Loucy (cell line): ENCODE results near the gene GALNT18.

Source experiments
- H2AFZ ChIP-seq: fragments of 200-600 bp; sonication (generic); 2 replicates; pipeline ENCODE4 v1.6.0; 2016; ENCODE audit warnings: antibody characterized with exemption, mild to moderate bottlenecking, low read length, moderate library complexity
- H3F3A ChIP-seq: fragments of 200-600 bp; 2 replicates; pipeline ENCODE4 v1.6.0; 2016; ENCODE audit warnings: antibody characterized with exemption, low read depth, mild to moderate bottlenecking
- H3K27me3 ChIP-seq: fragments of 200-600 bp; sonication (generic); 2 replicates; pipeline ENCODE4 v1.6.1; 2014; ENCODE audit warnings: low read length, mild to moderate bottlenecking; ENCODE audit not compliant: insufficient read depth, poor library complexity, severe bottlenecking
- H3K36me3 ChIP-seq: fragments of 200-600 bp; sonication (generic); 2 replicates; pipeline ENCODE4 v1.6.1; 2016; ENCODE audit warnings: low read length; ENCODE audit not compliant: insufficient read depth
- H3K4me1 ChIP-seq: fragments of 200-600 bp; sonication (generic); 2 replicates; pipeline ENCODE4 v1.5.1; 2014; ENCODE audit warnings: low read length, mild to moderate bottlenecking; ENCODE audit not compliant: insufficient read depth, poor library complexity, severe bottlenecking
- H3K4me2 ChIP-seq: fragments of 200-600 bp; sonication (generic); 2 replicates; pipeline ENCODE4 v1.6.0; 2014; ENCODE audit warnings: antibody characterized with exemption, low read length, low read depth, mild to moderate bottlenecking; ENCODE audit not compliant: poor library complexity, severe bottlenecking
- H3K4me3 ChIP-seq: fragments of 200-600 bp; sonication (generic); 2 replicates; pipeline ENCODE4 v1.5.1; 2014; ENCODE audit warnings: low read length, mild to moderate bottlenecking, mixed read lengths; ENCODE audit not compliant: poor library complexity, severe bottlenecking
- H3K79me2 ChIP-seq: fragments of 200-600 bp; sonication (generic); 2 replicates; pipeline ENCODE4 v1.6.1; 2014; ENCODE audit warnings: low read length; ENCODE audit not compliant: insufficient read depth
- H3K9ac ChIP-seq: fragments of 200-600 bp; sonication (generic); 2 replicates; pipeline ENCODE4 v1.6.0; 2014; ENCODE audit warnings: mild to moderate bottlenecking, low read depth, low read length, moderate library complexity; ENCODE audit not compliant: poor library complexity, severe bottlenecking
- H3K9me2 ChIP-seq: fragments of 200-600 bp; sonication (generic); replicated peaks from 2 replicates; pipeline ENCODE4 v1.6.1; 2016; ENCODE audit warnings: low read depth, low read length, mixed read lengths
- H3K9me3 ChIP-seq: fragments of 200-600 bp; sonication (generic); 2 replicates; pipeline ENCODE4 v1.6.1; 2014; ENCODE audit warnings: mild to moderate bottlenecking, antibody characterized with exemption, low read length, low read depth; ENCODE audit not compliant: insufficient read depth
- H4K20me1 ChIP-seq: fragments of 200-600 bp; sonication (generic); 2 replicates; pipeline ENCODE4 v1.6.0; 2014; ENCODE audit warnings: antibody characterized with exemption, low read length, mild to moderate bottlenecking; ENCODE audit not compliant: insufficient read depth, poor library complexity, severe bottlenecking
- EZH2phosphoT487 ChIP-seq: fragments of 200-600 bp; IDR thresholded peaks from 2 replicates; pipeline ENCODE4 v1.6.1; 2018; ENCODE audit warnings: antibody characterized with exemption, mild to moderate bottlenecking, moderate library complexity, borderline replicate concordance
- TF ChIP-seq, protein P1 (sequence below): fragments of 200-600 bp; sonication (generic); conservative IDR thresholded peaks from 2 replicates; pipeline ENCODE4 v1.5.1; 2014; ENCODE audit warnings: mild to moderate bottlenecking, antibody characterized with exemption, low read length

Gene GALNT18

GRCh38 chr11:11522591-11522990 lies 99.2 kb downstream of the GALNT18 start:
- no peak overlapping the region for H2AFZ ChIP-seq
- H4K20me1 ChIP-seq: no peaks in the 10 kb centered on the region
- no peaks in the 10 kb centered on the region for H3K79me2 ChIP-seq
- H3K9ac ChIP-seq: no peak overlapping the region
- no peaks in the 10 kb centered on the region for H3F3A ChIP-seq
- H3K9me3 ChIP-seq: no peaks in the 10 kb centered on the region
- no peak for TF ChIP-seq EZH2phosphoT487
- TF ChIP-seq, protein P1, sequence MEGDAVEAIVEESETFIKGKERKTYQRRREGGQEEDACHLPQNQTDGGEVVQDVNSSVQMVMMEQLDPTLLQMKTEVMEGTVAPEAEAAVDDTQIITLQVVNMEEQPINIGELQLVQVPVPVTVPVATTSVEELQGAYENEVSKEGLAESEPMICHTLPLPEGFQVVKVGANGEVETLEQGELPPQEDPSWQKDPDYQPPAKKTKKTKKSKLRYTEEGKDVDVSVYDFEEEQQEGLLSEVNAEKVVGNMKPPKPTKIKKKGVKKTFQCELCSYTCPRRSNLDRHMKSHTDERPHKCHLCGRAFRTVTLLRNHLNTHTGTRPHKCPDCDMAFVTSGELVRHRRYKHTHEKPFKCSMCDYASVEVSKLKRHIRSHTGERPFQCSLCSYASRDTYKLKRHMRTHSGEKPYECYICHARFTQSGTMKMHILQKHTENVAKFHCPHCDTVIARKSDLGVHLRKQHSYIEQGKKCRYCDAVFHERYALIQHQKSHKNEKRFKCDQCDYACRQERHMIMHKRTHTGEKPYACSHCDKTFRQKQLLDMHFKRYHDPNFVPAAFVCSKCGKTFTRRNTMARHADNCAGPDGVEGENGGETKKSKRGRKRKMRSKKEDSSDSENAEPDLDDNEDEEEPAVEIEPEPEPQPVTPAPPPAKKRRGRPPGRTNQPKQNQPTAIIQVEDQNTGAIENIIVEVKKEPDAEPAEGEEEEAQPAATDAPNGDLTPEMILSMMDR: no peak
- H3K27me3 ChIP-seq: no peaks in the 10 kb centered on the region
- no peak overlapping the region for H3K4me2 ChIP-seq
- no peaks in the 10 kb centered on the region for H3K9me2 ChIP-seq
- H3K4me1 ChIP-seq: no peaks in the 10 kb centered on the region
- H3K36me3 ChIP-seq: no peaks in the 10 kb centered on the region
- H3K4me3 ChIP-seq: no peak overlapping the region

DNA sequence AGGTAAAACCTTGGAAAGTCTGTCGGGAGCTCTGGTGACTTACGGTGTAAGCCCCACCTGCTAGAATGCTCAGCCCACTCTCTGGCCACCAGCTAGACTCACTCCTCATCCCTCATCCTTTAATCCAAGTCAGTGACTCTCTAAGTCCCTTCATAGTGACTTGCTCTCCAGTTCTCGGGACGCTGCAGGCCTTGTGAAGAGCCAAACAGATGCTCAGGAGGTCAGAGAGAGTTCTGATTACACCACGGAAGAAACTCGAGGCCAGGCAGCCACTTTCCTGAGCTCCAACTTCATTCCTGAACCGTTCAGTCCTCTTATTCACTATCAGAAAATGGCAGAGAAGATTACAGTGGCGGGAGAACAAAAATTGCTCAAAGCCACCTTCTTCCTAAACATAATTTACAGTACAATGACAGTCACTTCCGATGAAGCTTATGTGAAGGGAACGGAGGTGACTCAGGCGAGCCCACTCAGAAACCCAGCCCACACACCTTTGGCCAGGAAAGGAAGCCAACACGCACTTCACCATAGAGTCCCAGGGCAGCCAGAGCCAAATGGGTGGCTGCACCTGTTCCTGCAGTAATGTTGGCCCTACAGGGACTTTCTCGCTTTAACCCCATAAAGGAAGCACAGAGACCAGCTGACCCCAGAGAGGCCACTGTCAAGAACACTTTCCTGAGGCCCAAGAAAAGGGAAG lies 100.4 kb downstream of the GALNT18 start:
- Histone ChIP-seq H3K4me1 (no peaks in the 10 kb centered on the region), H2AFZ (no peak overlapping the region), H3K27me3 (no peaks in the 10 kb centered on the region), H3K4me3 (no peak overlapping the region), H3K79me2 (no peaks in the 10 kb centered on the region), H3F3A (no peaks in the 10 kb centered on the region), H3K36me3 (no peaks in the 10 kb centered on the region), H3K9me2 (no peaks in the 10 kb centered on the region), H3K9ac (no peak overlapping the region), H3K4me2 (no peak overlapping the region), H4K20me1 (no peaks in the 10 kb centered on the region), H3K9me3 (no peaks in the 10 kb centered on the region)
- TF ChIP-seq, protein P1: no peak
- TF ChIP-seq EZH2phosphoT487: no peak

DNA sequence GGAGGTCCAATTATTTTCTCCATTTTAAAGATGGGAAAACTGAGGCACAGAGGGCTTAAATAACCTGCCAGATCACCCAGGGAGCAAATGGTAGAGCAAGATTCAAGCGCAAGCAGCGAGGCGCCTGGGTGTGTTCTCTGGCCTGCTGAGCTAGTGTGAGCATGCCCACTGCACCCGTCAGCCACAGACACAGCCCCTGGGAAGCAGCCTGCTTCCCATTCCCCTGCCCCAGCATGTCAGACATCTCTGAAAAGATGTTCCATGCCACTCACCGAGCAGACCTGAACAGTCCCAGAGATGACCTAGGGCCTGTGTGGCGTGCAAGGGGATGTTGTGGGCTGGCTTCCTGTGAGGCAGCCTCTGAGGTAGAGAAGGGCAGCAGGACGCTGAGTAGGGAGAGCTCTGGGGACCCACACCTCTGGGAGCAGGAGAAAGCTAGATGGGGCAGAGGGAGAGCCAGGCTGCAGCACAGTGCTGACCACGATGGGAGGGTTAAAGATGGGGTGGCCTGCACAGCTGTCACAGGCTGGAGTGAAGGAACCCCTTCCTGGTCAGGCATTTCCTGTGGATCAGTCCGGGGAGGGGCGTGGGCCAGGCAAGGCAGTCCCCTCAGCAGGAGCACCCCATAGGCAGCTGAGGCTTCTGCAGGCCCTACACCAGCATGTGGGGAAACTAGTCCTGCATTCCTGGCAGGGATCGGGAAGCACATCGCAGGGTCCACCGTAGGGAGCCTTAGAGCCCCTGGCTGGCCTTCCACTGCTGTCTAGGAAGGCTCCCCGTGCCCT lies 101.4 kb downstream of the GALNT18 start:
- Histone ChIP-seq H3K36me3 (no peaks in the 10 kb centered on the region), H3K9ac (no peak overlapping the region), H3K27me3 (no peaks in the 10 kb centered on the region), H3K4me2 (no peak overlapping the region), H2AFZ (peak overlapping the region; percentile 9; the same call in 1 of the 2 replicates), H3F3A (no peaks in the 10 kb centered on the region), H3K9me3 (no peaks in the 10 kb centered on the region), H3K9me2 (no peaks in the 10 kb centered on the region), H3K4me1 (no peaks in the 10 kb centered on the region), H3K79me2 (no peaks in the 10 kb centered on the region), H3K4me3 (no peak overlapping the region), H4K20me1 (no peaks in the 10 kb centered on the region)
- TF ChIP-seq, protein P1: no peak
- no peak for TF ChIP-seq EZH2phosphoT487
